ENCODE measurements around the gene CTTNBP2.

Gene CTTNBP2

GRCh38 chr7:117859246-117859812, 13.9 kb downstream of the CTTNBP2 start:
- no peak overlapping the region for H3K4me3 ChIP-seq (ENCODE audit: low read depth, low read length)
- TF ChIP-seq, protein P1, sequence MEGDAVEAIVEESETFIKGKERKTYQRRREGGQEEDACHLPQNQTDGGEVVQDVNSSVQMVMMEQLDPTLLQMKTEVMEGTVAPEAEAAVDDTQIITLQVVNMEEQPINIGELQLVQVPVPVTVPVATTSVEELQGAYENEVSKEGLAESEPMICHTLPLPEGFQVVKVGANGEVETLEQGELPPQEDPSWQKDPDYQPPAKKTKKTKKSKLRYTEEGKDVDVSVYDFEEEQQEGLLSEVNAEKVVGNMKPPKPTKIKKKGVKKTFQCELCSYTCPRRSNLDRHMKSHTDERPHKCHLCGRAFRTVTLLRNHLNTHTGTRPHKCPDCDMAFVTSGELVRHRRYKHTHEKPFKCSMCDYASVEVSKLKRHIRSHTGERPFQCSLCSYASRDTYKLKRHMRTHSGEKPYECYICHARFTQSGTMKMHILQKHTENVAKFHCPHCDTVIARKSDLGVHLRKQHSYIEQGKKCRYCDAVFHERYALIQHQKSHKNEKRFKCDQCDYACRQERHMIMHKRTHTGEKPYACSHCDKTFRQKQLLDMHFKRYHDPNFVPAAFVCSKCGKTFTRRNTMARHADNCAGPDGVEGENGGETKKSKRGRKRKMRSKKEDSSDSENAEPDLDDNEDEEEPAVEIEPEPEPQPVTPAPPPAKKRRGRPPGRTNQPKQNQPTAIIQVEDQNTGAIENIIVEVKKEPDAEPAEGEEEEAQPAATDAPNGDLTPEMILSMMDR (IDR thresholded peaks at IDR 0.05; ENCODE audit: control insufficient read depth, extremely low read depth, insufficient read depth) = no peak
- no peak for DNase-seq (ENCODE audit: low read depth)

GRCh38 chr7:117858712-117859111, 14.5 kb downstream of the CTTNBP2 start:
- no peak overlapping the region for H3K4me3 ChIP-seq (ENCODE audit: low read depth, low read length)
- TF ChIP-seq, protein P1 (IDR thresholded peaks at IDR 0.05; ENCODE audit: control insufficient read depth, extremely low read depth, insufficient read depth) = no peak
- DNase-seq (ENCODE audit: low read depth) = no peak

GRCh38 chr7:117857718-117858117, 15.5 kb downstream of the CTTNBP2 start:
- TF ChIP-seq, protein P1 (IDR thresholded peaks at IDR 0.05; ENCODE audit: control insufficient read depth, extremely low read depth, insufficient read depth) = no peak
- DNase-seq (ENCODE audit: low read depth) = no peak
- no peak overlapping the region for H3K4me3 ChIP-seq (ENCODE audit: low read depth, low read length)

DNA sequence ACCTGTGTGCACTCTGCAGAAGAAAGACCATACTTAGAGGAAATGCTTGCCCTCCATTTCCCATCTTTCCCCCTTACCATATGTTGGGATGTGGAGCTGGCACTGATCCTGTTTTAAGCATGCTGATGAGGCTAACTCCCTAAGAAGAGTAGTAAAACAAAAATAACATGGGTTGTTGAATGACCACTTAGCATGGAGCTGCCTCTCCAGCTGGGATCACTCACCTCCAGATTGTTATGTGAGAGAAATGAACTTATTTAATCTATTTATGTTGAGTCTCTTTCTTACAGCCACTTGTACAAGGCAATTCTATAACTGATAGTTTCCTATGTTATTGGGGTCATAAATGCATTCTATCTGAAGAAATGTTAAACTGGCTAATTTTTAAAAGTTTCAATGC, 17.0 kb downstream of the CTTNBP2 start:
- TF ChIP-seq, protein P1 (IDR thresholded peaks at IDR 0.05; ENCODE audit: control insufficient read depth, extremely low read depth, insufficient read depth) = no peak
- H3K4me3 ChIP-seq (ENCODE audit: low read depth, low read length) = no peak overlapping the region
- DNase-seq (ENCODE audit: low read depth) = no peak

- no peak for DNase-seq (ENCODE audit: low read depth)
- H3K4me3 ChIP-seq (ENCODE audit: low read depth, low read length) = no peak overlapping the region
- TF ChIP-seq, protein P1 (IDR thresholded peaks at IDR 0.05; ENCODE audit: control insufficient read depth, extremely low read depth, insufficient read depth) = no peak
Measured at GRCh38 chr7:117854186-117854585, 19.1 kb downstream of the CTTNBP2 start.

DNA sequence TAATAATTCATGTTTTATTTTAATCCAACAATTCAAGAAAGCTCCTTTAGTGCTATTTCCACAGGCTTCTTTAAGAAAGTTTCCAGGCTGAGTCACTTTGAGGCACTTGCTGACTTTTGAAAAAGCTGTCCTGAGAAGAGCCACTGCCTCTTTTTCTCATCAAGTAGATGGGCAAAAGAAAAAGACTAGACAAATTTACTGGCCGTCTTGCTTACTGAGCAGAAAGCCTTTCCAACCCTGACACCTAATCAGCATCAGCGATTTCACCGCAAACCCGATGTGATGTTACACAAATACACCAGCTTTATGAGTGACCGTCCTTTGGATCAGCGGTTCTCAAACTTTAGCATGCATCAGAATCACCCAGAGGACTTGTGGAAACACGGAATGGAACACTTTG, 24.3 kb downstream of the CTTNBP2 start:
- TF ChIP-seq, protein P1 (IDR thresholded peaks at IDR 0.05; ENCODE audit: control insufficient read depth, extremely low read depth, insufficient read depth) = no peak
- no peak for DNase-seq (ENCODE audit: low read depth)
- no peak overlapping the region for H3K4me3 ChIP-seq (ENCODE audit: low read depth, low read length)

DNA sequence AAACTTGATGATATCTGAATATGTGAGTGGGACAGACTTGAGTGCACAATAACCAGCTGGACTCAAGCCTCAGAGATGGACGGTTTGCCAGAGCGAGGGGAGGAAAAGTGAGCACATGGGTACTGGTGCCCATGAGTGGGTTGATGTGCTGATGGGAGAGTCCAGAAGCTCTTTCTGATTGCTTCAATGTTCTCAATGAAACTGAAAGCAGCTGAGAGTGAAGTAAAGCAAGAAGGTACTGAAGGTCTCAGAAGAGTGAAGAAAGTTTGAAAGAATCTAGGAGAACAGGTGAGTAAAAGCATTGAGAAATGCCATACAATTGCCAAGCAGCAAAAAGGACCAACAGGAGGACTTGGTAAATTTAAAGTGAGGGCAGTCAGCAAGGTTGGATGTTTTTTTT, 28.6 kb downstream of the CTTNBP2 start:
- DNase-seq (ENCODE audit: low read depth) = no peak
- TF ChIP-seq, protein P1 (IDR thresholded peaks at IDR 0.05; ENCODE audit: control insufficient read depth, extremely low read depth, insufficient read depth) = no peak
- no peak overlapping the region for H3K4me3 ChIP-seq (ENCODE audit: low read depth, low read length)

Data from LNCaP clone FGC (cell line).